Osteocyte (in vitro differentiated cells): Measurements from ENCODE around the gene TMEM143. TPM values are rescaled to one million over a fixed set of nuclear protein-coding genes. Genes with fewer than 3 reads are reported as not detected.

Experiments
- DNase-seq: peaks from one replicate; pipeline ENCODE4 v3.0.0; 2021; ENCODE audit warnings: mixed read lengths; ENCODE audit not compliant: unreplicated experiment; ENCODE audit errors: extremely low spot score
- H3K27ac Mint-ChIP-seq: one replicate; pipeline ENCODE4 v1.8.0; 2021; ENCODE audit warnings: mild to moderate bottlenecking, mixed read lengths; ENCODE audit not compliant: unreplicated experiment
- H3K27me3 Mint-ChIP-seq: one replicate; pipeline ENCODE4 v1.8.0; 2021; ENCODE audit warnings: mixed read lengths; ENCODE audit not compliant: unreplicated experiment
- H3K36me3 Mint-ChIP-seq: one replicate; pipeline ENCODE4 v1.8.0; 2021; ENCODE audit warnings: mixed read lengths; ENCODE audit not compliant: unreplicated experiment
- H3K4me1 Mint-ChIP-seq: one replicate; pipeline ENCODE4 v1.8.0; 2021; ENCODE audit warnings: mixed read lengths; ENCODE audit not compliant: unreplicated experiment
- H3K4me3 Mint-ChIP-seq: one replicate; pipeline ENCODE4 v1.8.0; 2021; ENCODE audit warnings: mild to moderate bottlenecking, moderate library complexity, mixed read lengths; ENCODE audit not compliant: unreplicated experiment
- H3K9me3 Mint-ChIP-seq: one replicate; pipeline ENCODE4 v1.8.0; 2021; ENCODE audit warnings: mixed read lengths; ENCODE audit not compliant: unreplicated experiment
- total RNA-seq: library from RNA; stranded (reverse); gene quantifications from 2 replicates; pipeline ENCODE4 v1.2.1, GENCODE V29; 2021
- TF ChIP-seq, protein P1 (sequence below): fragments of 200-600 bp; sonication (generic); IDR thresholded peaks from 2 replicates; pipeline ENCODE4 v1.5.0; 2021; ENCODE audit warnings: antibody characterized with exemption, mild to moderate bottlenecking, moderate library complexity

The TMEM143 gene
- total RNA-seq, 1 donor from 2014 or later = 9.1 TPM

DNA sequence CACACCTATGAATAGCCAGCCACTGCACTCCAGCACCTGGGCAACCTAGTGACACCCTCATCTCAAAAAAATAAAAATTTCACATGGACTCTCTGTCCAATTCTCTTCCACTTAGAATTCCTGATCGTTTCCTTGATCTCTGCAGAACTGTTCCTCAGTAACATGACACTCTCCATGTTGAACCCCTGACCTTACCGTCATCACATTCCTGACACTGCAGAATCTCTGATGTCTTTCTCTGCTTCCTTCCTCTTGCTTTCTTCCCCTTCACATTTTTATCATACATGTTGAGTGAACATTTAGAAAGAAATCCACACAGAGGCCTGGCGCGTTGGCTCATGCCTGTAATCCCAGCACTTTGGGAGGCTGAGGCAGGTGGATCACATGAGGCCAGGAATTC is 78.8 kb downstream of the TMEM143 start:
- Mint-ChIP-seq H3K27me3 (no peaks in the 10 kb centered on the region), H3K4me1 (peaks cover 5% of the 10 kb centered on the region), H3K9me3 (peaks cover 11% of the 10 kb centered on the region), H3K27ac (no peak overlapping the region), H3K36me3 (peaks cover 28% of the 10 kb centered on the region), H3K4me3 (no peak overlapping the region)
- DNase-seq = no peak
- TF ChIP-seq, protein P1, sequence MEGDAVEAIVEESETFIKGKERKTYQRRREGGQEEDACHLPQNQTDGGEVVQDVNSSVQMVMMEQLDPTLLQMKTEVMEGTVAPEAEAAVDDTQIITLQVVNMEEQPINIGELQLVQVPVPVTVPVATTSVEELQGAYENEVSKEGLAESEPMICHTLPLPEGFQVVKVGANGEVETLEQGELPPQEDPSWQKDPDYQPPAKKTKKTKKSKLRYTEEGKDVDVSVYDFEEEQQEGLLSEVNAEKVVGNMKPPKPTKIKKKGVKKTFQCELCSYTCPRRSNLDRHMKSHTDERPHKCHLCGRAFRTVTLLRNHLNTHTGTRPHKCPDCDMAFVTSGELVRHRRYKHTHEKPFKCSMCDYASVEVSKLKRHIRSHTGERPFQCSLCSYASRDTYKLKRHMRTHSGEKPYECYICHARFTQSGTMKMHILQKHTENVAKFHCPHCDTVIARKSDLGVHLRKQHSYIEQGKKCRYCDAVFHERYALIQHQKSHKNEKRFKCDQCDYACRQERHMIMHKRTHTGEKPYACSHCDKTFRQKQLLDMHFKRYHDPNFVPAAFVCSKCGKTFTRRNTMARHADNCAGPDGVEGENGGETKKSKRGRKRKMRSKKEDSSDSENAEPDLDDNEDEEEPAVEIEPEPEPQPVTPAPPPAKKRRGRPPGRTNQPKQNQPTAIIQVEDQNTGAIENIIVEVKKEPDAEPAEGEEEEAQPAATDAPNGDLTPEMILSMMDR = no peak

DNA sequence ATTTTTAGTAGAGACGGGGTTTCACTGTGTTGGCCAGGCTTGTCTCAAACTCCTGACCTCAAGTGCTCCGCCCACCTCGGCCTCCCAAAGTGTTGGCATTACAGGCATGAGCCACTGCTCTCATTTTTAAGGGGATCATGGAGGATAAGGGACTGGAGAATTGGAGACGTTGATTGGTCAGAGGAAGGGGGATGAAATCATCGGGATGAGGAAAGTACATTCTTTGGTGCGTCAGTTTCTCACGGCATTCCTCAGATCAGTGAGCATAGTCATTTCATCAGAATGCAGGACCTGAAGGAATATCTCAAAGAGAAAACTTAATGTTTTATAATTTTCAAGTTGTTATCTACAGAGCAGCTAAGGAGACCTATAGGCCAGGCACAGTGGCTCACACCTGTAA is 79.8 kb downstream of the TMEM143 start:
- DNase-seq = no peak
- H3K4me3 Mint-ChIP-seq = no peak overlapping the region
- H3K27ac Mint-ChIP-seq = no peak overlapping the region

More for the DNA sequence above, 79.8 kb downstream of the TMEM143 start:
- Mint-ChIP-seq H3K27me3 (no peaks in the 10 kb centered on the region), H3K9me3 (peaks cover 11% of the 10 kb centered on the region), H3K4me1 (peaks cover 5% of the 10 kb centered on the region), H3K36me3 (peaks cover 28% of the 10 kb centered on the region)
- TF ChIP-seq, protein P1 = no peak

Other genes with a start within 250 kb of the TMEM143 start
- 19.0 and 23.0 TPM in 2 replicates for gene LIG1, start 193.6 kb downstream of the TMEM143 start, total RNA-seq
- gene ZSWIM9, start 193.3 kb downstream of the TMEM143 start, total RNA-seq = 5.7 and 6.6 TPM in 2 replicates
- 36.4 and 38.0 TPM in 2 replicates for gene CARD8, start 108.0 kb downstream of the TMEM143 start, total RNA-seq
- 0.97 and 0.99 TPM in 2 replicates for gene ZNF114, start 93.9 kb downstream of the TMEM143 start, total RNA-seq
- gene EMP3, start 38.4 kb downstream of the TMEM143 start, total RNA-seq = 201 and 212 TPM in 2 replicates
- gene SYNGR4, start 427 bp upstream of the TMEM143 start, total RNA-seq = not detected in 2 replicates
- gene KDELR1, start 27.6 kb upstream of the TMEM143 start, total RNA-seq = 267 and 275 TPM in 2 replicates
- 0.68 and 1.2 TPM in 2 replicates for gene GRIN2D, start 29.7 kb upstream of the TMEM143 start, total RNA-seq
- gene GRWD1, start 82.0 kb upstream of the TMEM143 start, total RNA-seq = 36.2 and 38.4 TPM in 2 replicates
- 0.86 and 1.6 TPM in 2 replicates for gene KCNJ14, start 91.6 kb upstream of the TMEM143 start, total RNA-seq
- gene CYTH2, start 105.4 kb upstream of the TMEM143 start, total RNA-seq = 92.1 and 107 TPM in 2 replicates
- gene LMTK3, start 147.9 kb upstream of the TMEM143 start, total RNA-seq = 0.32 and 0.39 TPM in 2 replicates
- not detected in 2 replicates for gene SULT2B1, start 188.2 kb upstream of the TMEM143 start, total RNA-seq
- gene SPACA4, start 242.8 kb upstream of the TMEM143 start, total RNA-seq = not detected in 2 replicates